HG02870 (cell line): Measurements from ENCODE around the gene CXCR1.
"Not testable (repeated sequence)": the region's sequence is repeated elsewhere in the genome, so short reads cannot be mapped to it uniquely, and the experiment has no call there.

ENCODE experiments used
- ATAC-seq: cut with Tn5 transposase; IDR thresholded peaks from one replicate; pipeline ENCODE4 v1.9.1; 2021; ENCODE audit warnings: mild to moderate bottlenecking, moderate library complexity; ENCODE audit not compliant: unreplicated experiment

The CXCR1 gene

DNA sequence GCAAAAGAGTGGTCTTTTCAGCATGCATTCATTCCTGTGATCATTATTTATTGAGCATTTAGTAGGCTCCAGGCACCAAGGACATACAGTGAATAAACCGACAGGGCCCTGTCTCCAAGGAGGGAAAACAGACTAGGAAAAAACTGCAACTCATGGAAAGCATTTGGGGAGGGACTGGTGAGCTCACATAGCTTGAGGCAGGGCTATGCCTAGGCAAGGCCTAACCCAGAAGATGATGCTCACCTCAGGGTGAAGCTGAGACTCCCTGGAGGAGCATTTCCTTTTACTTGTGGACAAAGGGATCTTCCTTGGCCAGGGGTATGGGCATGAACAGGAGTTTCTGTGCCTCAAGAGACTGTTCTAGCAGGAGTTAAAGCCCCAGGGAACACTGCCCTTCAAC is 3.9 kb downstream of the CXCR1 start:
- ATAC-seq: no peak

DNA sequence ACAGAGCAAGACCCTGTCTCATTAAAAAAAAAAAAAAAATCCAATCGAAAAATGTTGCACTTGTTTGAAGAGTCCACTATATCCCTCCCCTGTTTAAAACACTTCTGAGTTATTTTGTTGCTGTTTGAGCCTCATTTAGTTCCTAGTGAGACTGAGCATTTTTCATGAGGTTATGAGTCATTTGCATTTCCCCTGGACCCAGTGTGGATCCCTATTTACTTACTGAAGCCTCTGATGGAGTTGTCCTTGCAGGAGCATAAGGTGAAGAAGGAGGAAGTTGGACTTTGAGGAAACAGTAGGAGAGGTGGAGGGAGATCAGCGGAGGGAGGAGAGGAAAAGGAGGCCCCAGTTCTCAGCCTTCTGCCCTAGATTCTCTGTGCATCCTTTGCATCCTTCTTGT is 5.1 kb downstream of the CXCR1 start:
- ATAC-seq: no peak

DNA sequence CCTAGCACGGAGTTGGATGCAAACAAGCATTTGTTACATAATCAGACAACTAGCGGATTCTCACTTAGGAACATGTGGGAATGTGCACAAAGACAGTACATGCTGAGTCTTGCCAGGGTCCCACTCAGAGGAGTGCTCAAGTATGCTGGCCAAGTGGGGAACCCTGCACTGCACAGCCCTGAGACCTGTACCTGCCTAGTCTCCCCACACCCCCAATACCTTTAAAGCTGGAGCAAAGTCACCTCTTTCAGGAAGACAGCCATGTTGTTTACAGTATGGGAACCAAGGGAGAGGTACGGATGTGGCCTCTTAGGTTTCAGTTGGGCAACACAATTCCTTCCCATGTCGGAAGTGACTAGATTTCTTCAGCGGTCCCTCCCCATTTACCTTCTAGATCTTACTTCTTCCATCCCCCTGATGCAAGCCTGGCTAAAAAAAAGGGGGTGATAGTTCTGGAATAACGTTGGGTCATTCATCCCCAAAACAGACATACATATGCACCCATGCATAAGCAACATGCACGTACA is 10.7 kb downstream of the CXCR1 start:
- ATAC-seq: no peak

DNA sequence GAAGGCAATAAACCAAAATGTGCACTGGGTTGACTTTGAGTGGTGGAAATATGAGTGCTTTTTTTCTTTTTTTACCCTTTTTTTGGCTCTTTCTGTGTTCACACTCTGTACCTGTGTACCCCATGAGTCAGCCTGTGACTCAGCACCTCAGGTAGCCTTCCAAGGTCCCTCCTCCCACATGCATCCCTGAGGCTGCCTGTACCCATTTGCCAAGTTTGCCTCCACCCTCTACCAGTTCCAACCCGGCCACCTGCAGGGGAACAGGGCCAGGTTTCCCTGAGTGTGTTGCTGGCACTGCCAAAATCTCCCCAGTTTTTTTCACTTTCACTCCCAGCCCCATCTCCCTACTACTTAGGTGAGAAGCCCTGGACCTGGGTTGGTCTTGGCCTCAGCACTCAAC is 14.0 kb downstream of the CXCR1 start:
- ATAC-seq: no peak

DNA sequence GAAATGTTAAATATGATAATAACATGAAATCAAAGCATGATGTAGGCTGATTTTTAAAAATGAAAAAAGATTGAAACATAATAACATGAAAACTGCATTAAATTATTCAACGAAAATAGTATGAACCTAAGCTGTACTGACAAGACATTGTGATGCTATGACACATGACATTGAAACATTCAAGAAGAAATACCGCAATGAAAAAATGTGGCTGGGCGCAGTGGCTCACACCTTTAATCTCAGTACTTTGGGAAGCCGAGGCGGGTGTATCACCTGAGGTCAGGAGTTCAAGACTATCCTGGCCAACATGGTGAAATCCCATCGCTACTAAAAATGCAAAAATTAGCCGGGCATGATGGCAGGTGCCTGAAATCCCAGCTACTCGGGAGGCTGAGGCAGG is 14.6 kb downstream of the CXCR1 start:
- ATAC-seq: no peak

DNA sequence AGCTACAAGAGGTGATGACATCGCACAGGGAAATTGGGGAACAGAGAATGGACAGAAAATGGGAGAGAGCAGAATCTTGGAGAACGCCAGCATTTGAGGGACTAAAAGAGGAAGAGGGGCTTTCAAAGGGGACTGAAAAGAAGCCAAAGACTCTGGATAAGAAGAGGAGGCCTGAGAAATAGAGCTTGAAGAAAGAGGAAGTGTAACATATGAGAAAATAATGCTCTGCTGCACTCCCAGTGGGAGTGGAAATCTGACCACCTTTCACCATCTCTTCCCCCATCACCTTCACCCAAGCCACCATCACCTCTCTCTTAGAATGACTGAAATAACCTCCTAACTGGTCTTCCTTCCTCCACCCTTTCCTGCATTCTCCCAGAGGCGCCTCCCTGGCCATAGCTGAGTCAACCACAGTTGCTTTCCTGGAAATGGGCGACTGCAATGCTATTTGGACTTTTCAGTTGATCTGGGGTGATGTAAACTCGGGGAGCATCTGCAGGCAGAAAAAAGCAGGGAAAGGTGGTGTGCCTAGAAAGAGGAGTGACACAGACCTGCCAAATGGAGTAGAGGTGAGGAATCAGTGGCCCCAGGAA is 16.8 kb downstream of the CXCR1 start:
- no peak for ATAC-seq

DNA sequence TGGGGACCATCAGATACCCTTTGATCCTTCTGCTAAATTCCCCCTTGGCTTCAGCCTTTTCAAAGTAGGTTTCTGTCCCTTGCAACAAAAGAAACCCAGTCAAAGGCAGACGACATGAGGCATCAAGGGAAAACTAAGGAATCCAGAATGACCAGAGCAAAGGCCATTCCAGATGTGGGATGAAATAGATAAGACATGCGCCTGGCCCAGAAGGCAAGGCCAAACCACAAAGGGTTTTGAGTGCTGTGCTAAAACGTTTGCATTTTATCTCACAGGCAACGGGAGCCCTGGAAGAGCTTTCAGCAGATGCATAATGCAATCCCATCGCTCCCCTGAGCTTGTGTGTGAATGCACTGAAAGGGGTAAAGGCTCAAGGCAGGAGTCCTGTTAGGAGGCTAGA is 17.7 kb downstream of the CXCR1 start:
- no peak for ATAC-seq

DNA sequence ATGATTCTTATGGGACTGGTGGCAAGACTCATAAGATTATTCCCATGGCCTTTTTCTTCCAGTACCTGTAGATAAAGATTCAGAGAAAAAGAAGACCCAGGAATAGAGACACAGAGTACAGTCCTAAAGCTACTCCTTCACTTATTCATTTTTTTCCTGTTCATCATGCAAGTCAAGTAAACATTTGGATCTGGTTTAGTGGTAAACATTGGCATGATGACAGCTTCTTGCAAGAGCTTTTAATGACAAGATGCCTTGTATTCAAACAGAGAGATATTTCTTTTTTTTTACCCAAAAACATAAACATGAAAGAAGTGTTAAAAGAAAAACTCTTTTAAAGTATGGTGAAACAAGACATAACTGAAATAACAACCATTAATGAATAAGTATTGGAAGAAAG is 20.7 kb downstream of the CXCR1 start:
- ATAC-seq: no peak

GRCh38 chr2:218145124-218145523 is 21.6 kb downstream of the CXCR1 start:
- no peak for ATAC-seq

- no peak for ATAC-seq
These were observed 28.7 kb downstream of the CXCR1 start for GRCh38 chr2:218138047-218138446.

DNA sequence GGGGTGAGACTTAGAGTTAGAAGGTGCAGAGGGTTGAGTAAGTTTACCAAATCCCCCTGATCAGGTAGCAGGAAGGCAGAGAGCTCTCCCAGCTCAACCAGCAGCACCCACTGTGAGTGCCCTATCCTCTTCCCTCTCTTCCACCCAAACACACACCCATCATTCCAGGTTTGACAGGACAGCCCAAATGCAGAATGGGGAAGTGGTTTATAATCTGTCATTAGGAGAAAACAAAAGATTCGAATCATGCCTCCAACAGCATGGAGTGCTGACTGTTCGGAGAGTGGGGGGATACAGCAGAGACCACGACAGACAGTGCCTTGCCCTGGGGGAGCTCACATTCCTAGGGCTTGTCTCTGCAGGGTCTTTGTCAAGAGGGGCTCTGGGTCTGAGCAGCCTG is 29.2 kb downstream of the CXCR1 start:
- no peak for ATAC-seq

DNA sequence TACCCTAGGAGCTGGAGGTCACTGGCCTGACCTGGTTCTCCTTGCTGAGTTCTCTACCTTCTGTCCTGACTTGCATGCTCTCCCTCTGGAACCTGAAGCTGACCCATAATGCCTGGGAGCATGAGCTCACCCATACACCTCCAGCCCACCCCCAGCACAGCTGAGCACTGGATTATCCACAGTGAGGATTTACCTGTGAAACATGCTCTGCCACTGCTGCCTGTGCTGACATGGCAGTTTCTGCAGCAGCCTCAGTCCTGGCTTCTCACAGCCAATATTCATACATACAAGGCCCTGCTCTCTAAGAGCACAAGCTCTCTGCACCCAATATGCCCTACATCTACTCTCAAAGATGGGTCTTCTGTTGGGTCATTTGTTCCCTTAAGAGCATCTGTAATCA is 35.9 kb downstream of the CXCR1 start:
- no peak for ATAC-seq

GRCh38 chr2:218130377-218130776 is 36.4 kb downstream of the CXCR1 start:
- ATAC-seq: no peak

GRCh38 chr2:218129458-218130135 is 37.2 kb downstream of the CXCR1 start:
- no peak for ATAC-seq

GRCh38 chr2:218128781-218129457 is 37.8 kb downstream of the CXCR1 start:
- ATAC-seq: no peak

DNA sequence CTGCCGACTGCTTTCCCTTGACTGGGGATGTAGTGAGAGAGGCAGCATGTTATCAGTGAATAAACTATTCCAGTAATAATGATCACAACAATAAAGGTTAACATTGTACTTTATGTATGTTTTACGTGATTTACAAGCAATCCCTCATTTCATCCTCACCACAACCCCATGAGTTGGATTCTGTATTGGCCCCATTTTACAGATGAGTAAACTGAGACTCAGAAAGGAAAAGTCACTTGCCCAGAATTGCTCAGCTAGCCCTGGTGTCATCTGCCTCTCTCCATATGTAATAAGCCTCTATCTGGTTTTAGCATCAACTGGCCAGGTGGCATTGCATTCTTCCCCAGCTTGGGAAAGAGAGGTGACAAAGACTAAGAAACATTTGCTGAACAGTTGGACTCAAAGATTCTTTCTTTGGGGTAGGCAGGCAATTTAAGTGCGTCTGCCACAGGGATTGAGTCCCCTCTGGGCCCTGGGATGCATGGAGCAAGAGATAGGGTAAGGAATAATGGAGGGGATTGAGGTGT is 38.8 kb downstream of the CXCR1 start:
- ATAC-seq: no peak

DNA sequence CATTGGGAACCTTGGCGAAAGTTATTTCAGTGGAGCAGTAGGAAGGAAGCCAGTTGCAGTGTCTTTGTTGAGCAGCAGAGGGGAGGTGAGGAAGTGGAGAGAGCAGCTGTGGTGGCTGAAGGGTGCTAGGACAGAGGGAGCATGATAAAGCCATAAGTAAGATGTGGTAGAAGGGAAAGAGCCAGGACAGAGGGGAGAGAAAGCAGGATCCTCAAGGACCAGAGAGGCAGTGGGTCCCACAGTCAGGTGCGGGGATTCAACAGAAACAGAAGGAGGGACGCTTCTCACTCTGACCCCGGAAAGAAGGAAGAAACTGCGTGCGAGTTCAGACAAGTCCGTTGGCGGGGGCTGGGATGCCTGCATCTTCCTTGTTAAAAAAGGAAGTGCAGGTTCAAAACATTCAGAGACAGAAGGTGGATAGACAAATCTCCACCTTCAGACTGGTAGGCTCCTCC is 41.1 kb downstream of the CXCR1 start, which contains the start of gene CXCR2:
TSS of gene CXCR2 (plus strand) at position 403 of the 455 bp plus-strand sequence. CDS start 8,774 bp downstream, outside the sequence.
- peak; percentile 80 for ATAC-seq

- ATAC-seq: peak; percentile 29
These were observed 41.7 kb downstream of the CXCR1 start for GRCh38 chr2:218125095-218125494.

GRCh38 chr2:218123986-218124385 is 42.8 kb downstream of the CXCR1 start:
- no peak for ATAC-seq

GRCh38 chr2:218122286-218122685 is 44.5 kb downstream of the CXCR1 start:
- not testable (repeated sequence) for ATAC-seq

DNA sequence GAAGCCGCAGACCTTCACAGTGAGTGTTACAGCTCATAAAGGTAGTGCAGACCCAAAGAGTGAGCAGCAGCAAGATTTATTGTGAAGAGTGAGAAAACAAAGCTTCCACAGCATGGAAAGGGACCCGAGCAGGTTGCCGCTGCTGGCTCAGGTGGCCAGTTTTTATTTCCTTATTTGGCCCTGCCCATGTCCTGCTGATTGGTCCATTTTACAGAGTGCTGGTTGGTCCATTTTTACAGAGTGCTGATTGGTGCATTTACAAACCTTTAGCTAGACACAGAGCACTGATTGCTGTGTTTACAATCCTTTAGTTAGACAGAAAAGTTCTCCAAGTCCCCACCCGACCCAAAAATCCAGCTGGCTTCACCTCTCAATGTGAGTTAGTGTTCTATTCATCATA is 45.0 kb downstream of the CXCR1 start:
- not testable (repeated sequence) for ATAC-seq
